Choroid plexus epithelial cell (primary cell): ENCODE measurements around the gene PLCG2.

ENCODE experiments used
- DNase-seq: peaks from one replicate; pipeline ENCODE4 v3.0.0-alpha.2; 2010; ENCODE audit warnings: low read depth
- H3K4me3 ChIP-seq: 2 replicates; pipeline ENCODE4 v1.5.1; 2011; ENCODE audit warnings: low read depth, mild to moderate bottlenecking, control low read depth, low read length, moderate library complexity
- CTCF ChIP-seq: conservative IDR thresholded peaks from 2 replicates; pipeline ENCODE4 v1.5.1; 2011; ENCODE audit warnings: low read depth, mild to moderate bottlenecking, control low read depth, inconsistent platforms, low read length, moderate library complexity

The PLCG2 gene

DNA sequence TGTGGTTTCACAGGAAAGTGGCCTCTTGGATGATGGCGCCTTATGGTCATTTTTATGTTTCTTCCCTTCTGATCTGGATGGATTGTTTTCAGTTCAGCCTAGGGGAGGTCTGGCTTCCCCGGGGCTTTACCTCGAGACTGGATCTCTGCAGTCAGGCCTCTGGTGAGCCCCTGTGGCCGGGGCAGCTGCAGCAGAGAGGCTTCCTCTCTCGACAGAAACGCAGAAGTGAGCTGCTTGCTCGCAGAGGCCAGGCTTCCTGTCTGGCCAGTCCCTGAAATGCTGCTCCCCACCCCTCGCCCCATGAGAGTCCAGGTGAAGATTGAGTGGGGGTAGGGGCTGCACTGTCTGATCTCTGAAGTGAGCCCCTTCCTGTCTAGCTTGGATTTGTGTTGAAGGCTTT is 44.0 kb downstream of the PLCG2 start:
- no peak overlapping the region for H3K4me3 ChIP-seq
- no peak for TF ChIP-seq CTCF
- no peak for DNase-seq

- no peak for DNase-seq
- no peak for TF ChIP-seq CTCF
- no peak overlapping the region for H3K4me3 ChIP-seq
Measured at GRCh38 chr16:81823734-81824133, 44.6 kb downstream of the PLCG2 start.

DNA sequence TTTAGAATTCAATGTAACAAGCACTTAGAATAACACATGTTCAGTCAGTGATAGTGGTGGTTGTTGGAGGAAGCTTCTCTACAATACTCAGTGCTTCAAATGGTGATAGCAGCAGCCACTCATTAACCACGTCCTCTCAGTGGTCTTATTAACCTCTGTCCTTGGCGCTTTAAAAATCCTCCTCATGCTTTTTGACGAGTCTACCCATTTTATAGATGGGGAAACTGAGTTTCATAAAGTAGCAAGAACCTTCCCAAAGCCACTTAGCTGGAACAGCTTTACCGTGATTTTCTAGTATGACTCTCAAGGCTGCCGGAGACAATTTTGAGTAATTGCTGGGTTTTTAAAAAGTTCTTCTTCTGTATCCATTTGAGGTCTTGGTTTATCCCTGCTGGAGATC is 47.4 kb downstream of the PLCG2 start:
- no peak for DNase-seq
- TF ChIP-seq CTCF, result no peak
- no peak overlapping the region for H3K4me3 ChIP-seq

DNA sequence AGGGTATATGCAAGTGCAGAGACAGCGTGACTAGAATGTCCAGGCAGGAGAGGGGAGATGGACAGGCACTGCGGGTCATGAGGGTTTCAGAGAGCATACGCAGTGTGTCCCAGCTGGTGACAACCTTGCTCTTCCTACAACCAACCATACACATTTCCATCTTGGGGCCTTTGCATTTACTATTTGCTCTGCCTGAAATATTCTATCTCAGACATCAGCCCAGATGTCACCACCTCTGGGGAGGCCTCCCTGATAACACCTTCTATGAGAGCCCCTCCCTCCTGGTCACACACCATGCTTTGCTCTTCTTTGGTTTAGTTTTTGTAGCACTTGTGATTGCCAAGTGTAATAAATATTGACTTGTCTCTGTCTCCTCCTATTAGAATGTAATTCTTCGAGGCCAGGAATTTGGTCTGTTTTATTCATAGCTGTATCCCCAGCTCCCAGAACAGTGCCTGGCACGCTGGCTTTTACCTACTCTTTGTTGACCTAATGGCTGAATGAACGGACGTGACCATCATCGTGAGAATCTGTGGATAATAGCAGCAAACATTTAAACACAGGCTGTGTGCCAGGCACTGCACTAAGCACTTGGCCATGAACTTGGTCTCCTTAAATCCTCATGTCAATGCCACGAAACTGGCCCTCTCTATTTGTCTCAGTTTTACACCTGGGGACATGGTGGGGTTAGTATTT is 51.9 kb downstream of the PLCG2 start:
- DNase-seq, result no peak
- H3K4me3 ChIP-seq, result no peak overlapping the region
- TF ChIP-seq CTCF, result no peak

DNA sequence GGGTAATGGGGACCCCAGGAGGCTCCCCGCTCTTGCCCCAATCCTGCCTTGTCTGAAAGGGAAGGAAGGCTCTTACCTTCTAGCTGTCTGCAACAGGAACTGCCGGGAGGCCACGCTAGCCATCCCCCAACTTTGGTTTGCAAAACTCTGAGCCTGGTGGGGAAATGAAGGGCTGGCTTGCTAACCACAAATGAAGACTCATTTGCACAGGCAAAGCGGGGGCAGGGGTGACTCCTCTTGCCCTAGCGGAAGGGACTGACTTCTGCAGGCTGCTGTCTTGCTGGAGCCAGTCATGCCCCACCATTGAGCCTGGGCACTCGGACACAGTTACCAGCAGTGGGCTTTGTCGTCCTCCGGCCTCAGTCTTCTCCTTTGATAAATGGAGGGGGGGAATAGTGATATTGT is 52.6 kb downstream of the PLCG2 start:
- H3K4me3 ChIP-seq, result no peak overlapping the region
- TF ChIP-seq CTCF, result no peak
- no peak for DNase-seq

DNA sequence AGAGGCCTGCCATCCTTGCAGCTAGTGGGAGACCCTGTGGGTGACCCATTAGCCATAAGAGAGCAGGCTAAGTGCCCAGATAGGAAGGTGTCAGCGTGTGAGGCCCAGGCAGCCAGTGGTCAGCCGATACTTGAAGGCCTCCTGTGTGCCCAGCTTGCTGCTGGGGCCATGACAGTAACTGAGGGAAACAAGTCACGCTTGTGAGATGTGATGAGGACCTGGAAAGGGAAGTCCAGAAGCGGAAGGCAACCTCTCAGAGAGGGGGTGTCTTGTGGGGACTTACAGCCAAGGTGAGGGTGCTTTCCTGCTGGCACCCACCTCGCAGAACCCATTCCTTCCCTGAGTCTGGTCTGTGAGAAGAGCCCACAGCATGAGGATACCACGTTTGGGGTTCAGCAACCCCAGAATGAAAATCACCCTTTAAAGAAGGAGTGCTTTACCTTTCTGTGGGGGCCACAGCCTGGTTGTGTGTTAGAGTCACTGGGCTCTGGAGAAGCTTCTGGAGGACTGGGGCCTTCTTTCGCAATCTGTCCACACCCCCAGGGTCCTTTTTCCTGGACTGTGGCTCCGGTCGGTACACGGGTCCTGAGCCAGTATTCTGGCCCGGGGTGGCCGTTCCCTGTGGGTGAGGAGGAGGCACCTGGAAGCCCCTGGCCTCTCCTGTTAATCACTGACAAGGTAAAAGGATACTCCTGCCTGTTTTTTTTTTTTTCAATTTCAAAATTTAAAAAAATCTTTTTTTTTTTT is 53.9 kb downstream of the PLCG2 start:
- no peak for DNase-seq
- TF ChIP-seq CTCF, result no peak

GRCh38 chr16:81833751-81834150 is 54.7 kb downstream of the PLCG2 start:
- DNase-seq, result no peak
- no peak overlapping the region for H3K4me3 ChIP-seq
- TF ChIP-seq CTCF, result no peak

More for the DNA sequence above, 53.9 kb downstream of the PLCG2 start:
- no peak overlapping the region for H3K4me3 ChIP-seq
